IPS-NIHi7 (cell line): Measurements from ENCODE around the gene GYS1.

Experiments
- DNase-seq: peaks from one replicate; pipeline ENCODE4 v3.0.0; 2012; ENCODE audit warnings: mixed read lengths; ENCODE audit errors: extremely low spot score

GYS1 gene

DNA sequence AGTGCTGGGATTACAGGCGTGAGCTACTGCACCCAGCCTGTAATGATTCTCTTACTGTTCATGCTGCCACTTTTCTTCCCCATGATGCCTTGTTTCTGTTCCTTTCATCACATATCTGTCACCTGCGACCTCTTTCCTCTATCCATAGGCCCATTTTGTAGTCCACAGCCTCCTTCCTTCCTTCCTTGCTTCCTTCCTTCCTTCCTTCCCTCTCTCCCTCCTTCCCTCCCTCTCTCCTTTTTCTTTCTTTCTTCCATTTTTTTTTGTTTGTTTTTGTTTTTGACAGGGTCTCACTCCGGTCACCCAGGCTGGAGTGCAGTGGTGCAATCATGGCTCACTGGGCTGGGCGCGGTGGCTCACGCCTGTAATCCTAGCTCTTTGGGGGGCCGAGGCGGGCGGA is 4.2 kb downstream of the GYS1 start:
- no peak for DNase-seq

- DNase-seq, result no peak
Observed at GRCh38 chr19:48988286-48988685, 4.8 kb downstream of the GYS1 start.

DNA sequence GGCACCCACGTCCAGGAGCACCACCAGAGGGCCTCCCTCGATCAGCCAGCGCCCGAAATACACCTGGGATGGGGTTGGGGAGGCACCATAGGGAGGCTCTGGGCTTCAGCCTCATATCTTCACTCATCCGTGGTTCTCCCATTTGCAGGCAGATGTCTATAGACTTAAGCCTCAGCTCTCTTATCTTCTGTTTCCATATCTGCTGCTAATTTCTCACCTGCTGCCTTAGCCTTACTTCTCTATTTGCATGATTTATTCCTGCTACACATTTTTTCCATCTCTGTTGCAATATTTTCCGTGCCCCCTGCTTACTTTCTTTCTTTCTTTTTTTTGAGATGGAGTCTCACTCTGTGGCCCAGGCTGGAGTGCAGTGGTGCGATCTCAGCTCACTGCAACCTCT is 5.8 kb downstream of the GYS1 start:
- DNase-seq, result no peak

GRCh38 chr19:48986211-48986610 is 6.9 kb downstream of the GYS1 start:
- DNase-seq, result no peak

DNA sequence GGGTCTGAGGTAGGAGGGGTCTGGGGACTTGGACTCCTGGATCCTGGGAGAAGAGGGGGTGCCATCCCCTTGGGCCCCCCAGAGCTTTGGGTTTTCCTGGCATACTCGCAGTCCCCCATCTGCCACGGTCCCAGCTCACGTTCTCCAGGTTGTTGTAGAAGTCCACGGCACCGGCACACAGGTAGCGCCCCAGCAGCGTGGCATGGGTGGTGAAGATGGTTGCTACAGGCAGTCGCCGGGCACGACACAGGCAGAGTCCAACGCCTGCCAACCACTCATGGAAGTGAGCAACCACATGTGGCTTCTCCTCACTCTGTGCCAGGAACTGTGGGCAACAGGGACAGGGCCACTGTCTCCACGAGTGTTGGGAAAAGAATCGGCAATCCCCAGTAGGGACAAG is 7.4 kb downstream of the GYS1 start:
- no peak for DNase-seq

DNA sequence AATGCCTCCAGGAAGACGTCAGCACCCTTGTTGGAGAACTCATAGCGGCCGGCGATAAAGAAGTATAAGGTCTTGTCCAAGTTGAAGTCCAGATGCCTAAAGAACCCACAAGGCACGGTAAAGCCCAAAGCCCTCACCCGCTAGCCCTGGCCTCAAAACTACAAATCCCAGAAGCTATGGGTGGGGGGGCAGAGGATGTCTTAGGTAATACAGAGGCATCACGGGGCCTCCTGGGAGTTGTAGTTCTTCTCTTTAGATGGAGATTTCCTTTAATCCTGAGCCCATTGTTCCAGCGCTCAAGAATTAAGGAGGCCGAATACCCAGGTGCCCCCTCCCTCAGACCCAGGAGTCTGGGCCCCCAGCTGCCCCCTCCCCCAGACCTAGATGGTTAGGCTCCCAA is 10.8 kb downstream of the GYS1 start:
- no peak for DNase-seq

DNA sequence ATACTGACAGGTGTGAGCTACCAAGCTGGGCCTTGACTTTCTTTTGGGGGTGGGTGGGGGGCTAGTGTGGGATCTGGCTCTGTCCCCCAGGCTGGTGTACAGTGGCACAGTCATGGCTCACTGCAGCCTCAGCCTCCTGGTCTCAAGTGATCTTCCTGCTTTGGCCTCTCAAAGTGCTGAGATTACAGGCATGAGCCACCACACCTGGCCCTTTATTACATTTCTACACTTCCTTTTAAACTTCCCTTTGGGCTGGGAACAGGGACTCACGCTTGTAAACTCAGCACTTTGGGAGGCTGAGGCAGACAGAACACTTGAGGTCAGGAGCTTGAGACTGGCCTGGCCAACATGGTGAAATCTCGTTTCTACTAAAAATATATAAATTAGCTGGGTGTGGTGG is 16.0 kb downstream of the GYS1 start:
- DNase-seq, result no peak

DNA sequence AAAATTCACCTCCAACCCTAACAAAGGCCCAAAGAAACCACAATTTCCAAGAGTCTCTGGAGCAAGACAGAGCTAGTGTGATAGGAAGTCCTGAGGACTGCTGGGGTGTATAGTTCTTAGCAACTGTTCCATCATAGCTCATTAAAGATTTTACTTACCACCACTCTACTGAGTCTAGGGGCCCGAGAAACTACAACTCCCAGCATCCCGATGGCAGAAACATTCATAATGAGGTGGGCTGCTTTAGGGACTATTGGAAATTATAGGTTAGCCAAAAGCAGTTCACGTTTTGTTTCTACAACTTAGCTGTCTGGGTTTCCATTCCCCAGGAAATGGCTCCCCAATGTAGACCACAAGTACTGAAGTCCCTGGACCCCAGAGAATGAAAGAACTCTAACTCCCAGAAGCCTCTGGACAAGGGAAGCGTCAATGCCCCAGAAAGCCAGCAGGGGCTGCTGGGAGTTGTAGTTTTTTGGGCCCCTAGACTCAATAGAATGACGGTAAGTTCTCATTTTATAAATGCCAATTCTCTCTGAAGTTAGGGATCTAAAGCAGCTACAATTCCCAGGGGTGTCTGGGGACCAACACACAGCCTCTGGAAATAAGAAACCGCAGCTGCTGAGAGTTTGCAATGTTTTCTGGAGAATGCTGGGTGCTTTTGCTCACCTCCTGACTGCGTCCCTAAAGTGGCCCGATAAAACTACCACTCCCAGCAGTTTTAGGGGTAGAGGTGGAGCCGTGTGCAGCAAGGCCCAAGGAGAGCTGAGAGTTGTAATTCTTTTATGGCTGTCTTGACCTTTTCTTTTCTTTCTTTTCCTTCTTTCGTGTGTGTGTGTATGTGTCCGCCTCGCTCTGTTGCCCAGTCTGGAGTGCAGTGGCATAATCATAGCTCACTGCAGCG is 16.9 kb downstream of the GYS1 start:
- DNase-seq, result peak; percentile 60

GRCh38 chr19:48970923-48971395 is 22.1 kb downstream of the GYS1 start:
- peak; percentile 88 for DNase-seq

GRCh38 chr19:48970139-48970766 is 22.9 kb downstream of the GYS1 start:
- DNase-seq, result no peak

- DNase-seq, result no peak
Observed at GRCh38 chr19:48969276-48970138, 23.6 kb downstream of the GYS1 start.

DNA sequence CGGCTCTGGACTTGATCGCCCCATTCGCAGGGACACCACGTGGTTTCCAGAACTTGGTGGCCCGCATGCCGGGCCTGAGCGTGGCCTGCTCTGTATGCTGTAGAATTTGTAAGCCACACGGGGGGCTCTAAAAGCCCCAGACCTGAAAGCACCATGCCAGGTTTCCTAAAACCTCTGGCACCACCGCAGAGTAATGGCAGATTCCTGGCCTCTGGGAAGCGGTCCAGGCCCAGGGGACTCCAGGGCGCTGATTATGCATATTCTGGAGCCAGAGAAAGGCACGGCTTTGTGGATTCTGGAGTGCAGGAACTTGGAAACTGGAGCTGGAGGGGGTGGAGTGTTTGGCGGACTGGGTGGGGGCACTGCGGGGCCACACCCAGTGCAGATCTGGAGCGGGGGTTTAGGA is 24.3 kb downstream of the GYS1 start:
- DNase-seq, result no peak

DNA sequence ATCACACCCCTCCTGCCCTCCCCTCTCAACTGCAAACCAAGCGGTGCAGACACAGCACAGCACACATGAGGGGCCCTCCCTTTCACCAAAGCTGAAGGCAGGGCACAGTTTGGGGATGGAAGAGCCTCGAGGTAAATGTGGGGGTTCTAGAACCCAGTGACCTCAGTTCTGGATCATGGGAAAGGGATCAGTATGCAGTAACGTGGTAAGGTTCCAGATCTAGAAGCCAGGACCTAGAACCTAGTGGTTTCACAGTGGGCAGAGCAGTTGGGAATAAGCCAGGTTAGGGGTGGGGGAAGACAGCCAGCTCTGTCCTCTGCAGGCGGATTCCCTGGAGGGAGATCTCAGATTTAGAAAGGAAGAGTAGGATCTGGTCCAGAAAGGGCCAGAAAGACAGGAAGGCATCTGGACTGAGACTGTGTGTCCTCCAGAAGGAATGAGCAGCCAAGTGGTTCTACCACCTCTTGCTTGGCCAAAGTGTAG is 24.9 kb downstream of the GYS1 start:
- DNase-seq, result no peak

DNA sequence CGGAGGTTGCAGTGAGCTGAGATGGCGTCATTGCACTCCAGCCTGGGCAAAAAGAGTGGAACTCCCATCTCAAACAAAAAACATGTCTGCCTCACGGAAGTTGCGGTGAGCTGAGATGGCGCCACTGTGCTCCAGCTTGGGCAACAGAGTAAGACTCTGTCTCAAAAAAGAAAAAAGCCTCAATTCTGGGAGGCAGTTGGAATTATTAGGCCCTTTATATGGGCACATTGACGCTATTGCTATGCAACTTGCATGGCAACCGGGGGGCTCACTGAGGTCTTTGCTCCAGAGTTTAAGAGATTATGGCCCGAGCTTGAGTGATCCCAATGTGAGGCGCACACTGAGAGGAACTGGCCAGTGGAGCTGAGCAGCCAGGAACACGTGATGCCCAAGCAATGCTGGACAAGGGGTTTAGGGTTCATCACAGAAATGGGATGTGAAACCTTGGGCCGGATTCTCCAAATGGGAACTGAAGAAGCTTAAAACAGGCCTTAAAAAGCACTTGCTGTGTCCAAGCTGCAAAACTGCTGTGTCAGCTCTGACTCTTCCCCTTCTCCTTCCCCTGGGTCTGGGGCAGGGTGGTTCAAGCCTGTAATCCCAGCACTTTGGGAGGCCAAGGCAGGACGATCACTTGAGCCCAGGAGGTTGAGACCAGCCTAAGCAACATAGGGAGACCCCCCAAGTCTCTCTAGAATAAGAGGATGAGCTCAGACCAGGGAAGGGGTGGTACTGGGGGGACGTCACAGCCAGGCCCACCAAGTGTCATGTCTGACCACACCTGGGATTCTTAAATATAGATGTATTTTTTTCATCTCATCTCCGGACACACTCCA is 25.5 kb downstream of the GYS1 start:
- DNase-seq, result no peak

GRCh38 chr19:48966541-48967345 is 26.4 kb downstream of the GYS1 start:
- DNase-seq, result no peak

GRCh38 chr19:48965806-48966540 is 27.1 kb downstream of the GYS1 start:
- DNase-seq, result peak; percentile 57

DNA sequence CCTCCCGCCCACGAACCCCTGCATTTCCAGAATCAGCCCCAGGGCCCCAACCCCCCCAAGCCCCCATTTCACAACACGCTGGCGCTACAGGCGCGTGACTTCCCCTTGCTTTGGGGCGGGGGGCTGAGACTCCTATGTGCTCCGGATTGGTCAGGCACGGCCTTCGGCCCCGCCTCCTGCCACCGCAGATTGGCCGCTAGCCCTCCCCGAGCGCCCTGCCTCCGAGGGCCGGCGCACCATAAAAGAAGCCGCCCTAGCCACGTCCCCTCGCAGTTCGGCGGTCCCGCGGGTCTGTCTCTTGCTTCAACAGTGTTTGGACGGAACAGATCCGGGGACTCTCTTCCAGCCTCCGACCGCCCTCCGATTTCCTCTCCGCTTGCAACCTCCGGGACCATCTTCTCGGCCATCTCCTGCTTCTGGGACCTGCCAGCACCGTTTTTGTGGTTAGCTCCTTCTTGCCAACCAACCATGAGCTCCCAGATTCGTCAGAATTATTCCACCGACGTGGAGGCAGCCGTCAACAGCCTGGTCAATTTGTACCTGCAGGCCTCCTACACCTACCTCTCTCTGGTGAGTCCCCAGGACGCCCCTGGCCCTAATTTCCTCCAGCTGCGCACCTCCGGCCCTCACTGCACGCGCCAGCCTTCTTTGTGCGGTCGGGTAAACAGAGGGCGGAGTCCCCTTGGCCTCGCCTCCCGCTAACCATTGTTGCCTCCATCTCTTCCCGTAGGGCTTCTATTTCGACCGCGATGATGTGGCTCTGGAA is 27.9 kb downstream of the GYS1 start, which contains the start of gene FTL:
Gene FTL, plus strand, starts transcription at position 270 of the 766 bp plus-strand sequence. Its CDS starts 199 bp downstream, at position 469.
- DNase-seq, result peak; percentile 96

DNA sequence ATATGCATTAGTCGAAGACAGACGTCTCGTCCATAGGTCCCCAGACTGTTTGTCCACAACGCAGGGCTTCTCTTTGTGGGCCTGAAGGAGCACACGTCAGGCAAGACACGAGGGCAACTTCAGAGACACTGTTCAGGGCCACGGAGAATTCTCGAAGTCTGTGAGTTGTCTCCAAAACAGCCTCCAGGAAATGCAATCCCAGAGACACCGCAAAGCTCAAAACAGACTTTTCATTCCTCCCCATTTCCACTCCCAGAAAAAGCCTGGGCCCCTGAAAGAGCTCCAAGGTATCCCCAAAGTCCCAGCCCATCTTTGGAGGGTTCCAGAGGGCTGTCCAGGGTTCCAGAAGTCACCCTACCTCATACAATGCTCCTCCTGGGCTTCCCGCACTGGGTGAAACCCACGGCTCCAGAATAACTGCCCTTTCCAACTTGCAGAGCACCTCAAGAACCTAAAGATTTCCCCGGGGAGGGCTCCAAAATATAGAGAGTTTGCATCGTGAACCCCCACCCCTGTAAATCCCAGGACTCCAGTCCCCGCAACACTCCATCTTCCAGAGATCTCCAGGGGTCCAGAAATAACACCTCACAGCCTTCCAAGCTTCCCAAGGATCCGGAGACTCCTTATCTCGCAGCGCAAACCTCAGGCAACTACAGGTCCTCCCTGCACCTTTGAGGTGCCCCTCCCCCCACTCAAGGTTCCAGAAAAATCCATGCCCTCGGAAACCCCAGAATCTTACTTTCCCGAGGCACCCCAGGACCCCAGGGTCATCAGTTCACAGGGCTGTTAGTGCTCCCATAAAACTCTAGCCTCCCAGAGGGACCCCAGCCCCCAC is 28.7 kb downstream of the GYS1 start:
- peak; percentile 34 for DNase-seq
